ENCODE results near the gene CELF1. TPM values are rescaled to one million over a fixed set of nuclear protein-coding genes. Genes with fewer than 3 reads are reported as not detected.
"Not testable (repeated sequence)": the region's sequence is repeated elsewhere in the genome, so short reads cannot be mapped to it uniquely, and the experiment has no call there.

CELF1 gene
- total RNA-seq, 1 donor from 2014 or later = 113 TPM

GRCh38 chr11:47467357-47467756 lies 85.6 kb downstream of the CELF1 start:
- intact Hi-C loops (cut with DNase I) = no loop called here
- ATAC-seq = peak; percentile 24
- peak; percentile 57 for DNase-seq (ENCODE audit: low spot score)

- ATAC-seq (peak; percentile 68), DNase-seq (ENCODE audit: low spot score) (peak; percentile 67)
- intact Hi-C loops (cut with DNase I) = no loop called here
Measured at GRCh38 chr11:47466701-47467250, 86.2 kb downstream of the CELF1 start.

GRCh38 chr11:47466201-47466600 lies 86.7 kb downstream of the CELF1 start:
- intact Hi-C loops (cut with DNase I) = no loop called here
- no peak for ATAC-seq
- no peak for DNase-seq (ENCODE audit: low spot score)

DNA sequence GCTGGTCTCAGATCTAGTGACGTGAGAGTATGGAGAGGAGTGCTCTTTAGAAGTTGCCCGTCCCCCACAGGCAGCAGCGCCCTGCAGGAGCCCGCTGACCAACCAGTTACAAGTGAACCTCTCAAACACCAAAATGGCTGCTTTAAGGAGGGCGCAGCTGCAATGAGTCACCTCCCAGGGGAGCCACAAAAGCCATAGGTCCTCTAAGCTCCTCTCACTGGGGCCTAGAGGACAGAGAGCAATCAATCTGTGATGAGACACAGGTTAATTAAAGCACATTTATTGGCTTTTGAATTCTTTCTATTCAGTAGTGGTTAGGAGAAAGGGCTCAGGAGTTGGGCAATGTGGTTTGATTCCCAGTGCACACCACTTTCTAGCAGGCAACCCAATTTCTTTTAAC lies 88.4 kb downstream of the CELF1 start:
- ATAC-seq = no peak
- no peak for DNase-seq (ENCODE audit: low spot score)
- intact Hi-C loops (cut with DNase I) = no loop called here

DNA sequence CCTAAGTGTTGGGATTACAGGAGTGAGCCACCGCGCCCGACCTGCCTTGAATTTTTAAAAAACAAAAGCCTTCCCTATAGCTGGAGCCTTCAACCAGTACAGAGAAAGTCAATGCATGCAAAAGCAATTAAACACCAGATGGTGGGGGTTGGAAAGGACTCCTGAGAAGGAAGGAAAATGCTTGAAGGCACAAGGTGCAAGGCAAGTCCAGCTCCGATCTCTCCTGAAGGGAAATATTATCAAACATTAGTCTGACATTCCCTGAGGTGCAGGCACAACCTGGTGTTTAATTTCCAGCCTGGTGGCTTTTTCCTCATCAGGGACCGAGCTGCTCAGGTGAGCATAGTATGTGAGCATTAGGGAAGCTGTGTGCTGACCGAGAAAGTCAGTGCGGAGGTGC lies 91.1 kb downstream of the CELF1 start:
- ATAC-seq (no peak), DNase-seq (ENCODE audit: low spot score) (no peak)

GRCh38 chr11:47460571-47461235 lies 92.2 kb downstream of the CELF1 start:
- ATAC-seq = no peak
- intact Hi-C loops (cut with DNase I) = no loop called here

More for the DNA sequence above, 91.1 kb downstream of the CELF1 start:
- intact Hi-C loops (cut with DNase I) = no loop called here

DNA sequence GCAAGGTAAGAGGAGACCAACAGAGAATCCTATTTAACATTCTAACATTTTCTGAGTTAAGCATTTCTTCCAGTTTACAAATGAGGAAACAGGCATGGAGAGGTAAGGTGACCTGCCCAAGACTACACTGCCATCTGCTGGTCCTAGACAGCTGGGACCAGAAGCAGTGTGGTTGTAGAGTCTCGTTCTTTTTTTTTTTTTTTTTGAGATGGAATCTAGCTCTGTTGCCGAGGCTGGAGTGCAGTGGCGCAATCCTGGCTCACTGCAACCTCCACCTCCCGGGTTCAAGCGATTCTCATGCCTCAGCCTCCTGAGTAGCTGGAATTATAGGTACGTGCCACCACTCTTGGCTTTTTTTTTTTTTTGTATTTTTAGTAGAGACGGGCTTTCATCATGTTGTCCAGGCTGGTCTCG lies 98.7 kb downstream of the CELF1 start:
- intact Hi-C loops (cut with DNase I) = not testable (repeated sequence)
- ATAC-seq = peak; percentile 94
- DNase-seq (ENCODE audit: low spot score) = peak; percentile 79

More at GRCh38 chr11:47460571-47461235, 92.2 kb downstream of the CELF1 start:
- DNase-seq (ENCODE audit: low spot score) = no peak

GRCh38 chr11:47453365-47453764 lies 99.6 kb downstream of the CELF1 start:
- intact Hi-C loops (cut with DNase I) = no loop called here
- DNase-seq (ENCODE audit: low spot score) = no peak
- no peak for ATAC-seq

- no peak for ATAC-seq
- no peak for DNase-seq (ENCODE audit: low spot score)
- intact Hi-C loops (cut with DNase I) = no loop called here
Measured at GRCh38 chr11:47451990-47452389, 100.9 kb downstream of the CELF1 start.

DNA sequence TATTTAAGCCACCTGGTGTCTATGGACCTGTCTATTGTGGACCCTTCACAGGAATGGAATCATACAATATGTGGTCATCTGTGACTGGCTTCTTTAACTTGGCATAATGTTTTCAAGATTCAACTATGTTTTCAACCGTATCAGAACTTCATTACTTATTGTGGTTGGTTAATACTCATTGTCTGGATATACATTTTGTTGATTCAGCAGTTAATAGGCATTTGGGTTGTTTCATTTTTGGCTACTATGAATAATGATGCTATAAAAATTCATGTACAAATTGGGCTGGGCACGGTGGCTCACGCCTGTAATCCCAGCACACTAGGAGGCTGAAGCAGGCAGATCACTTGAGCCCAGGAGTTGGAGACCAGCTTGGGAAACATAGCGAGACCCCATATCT lies 101.5 kb downstream of the CELF1 start:
- ATAC-seq (no peak), DNase-seq (ENCODE audit: low spot score) (no peak)

DNA sequence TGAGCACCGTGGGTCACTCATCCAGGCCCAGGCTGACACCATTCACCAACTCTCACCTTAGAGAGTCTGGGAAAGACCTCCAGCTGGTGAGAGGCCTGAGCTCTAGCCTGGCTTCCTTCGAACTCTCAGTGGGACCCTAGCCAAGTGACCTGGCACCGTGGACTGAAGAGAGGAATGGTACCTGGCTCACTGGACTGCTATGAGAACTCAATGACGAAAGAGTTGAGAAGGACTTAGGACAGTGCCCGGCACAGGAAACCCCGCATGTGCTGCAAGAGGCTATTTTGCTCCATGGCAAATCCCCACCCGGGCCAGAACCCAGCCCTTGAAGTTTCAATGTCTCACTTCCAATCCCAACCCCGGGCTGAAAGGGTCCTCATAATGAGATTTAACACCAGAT lies 103.4 kb downstream of the CELF1 start:
- intact Hi-C loops (cut with DNase I) = no loop called here
- DNase-seq (ENCODE audit: low spot score) (no peak), ATAC-seq (no peak)

More for the DNA sequence above, 101.5 kb downstream of the CELF1 start:
- intact Hi-C loops (cut with DNase I) = no loop called here

- DNase-seq (ENCODE audit: low spot score) = no peak
Measured at GRCh38 chr11:47448566-47449427, 104.1 kb downstream of the CELF1 start, which contains the start of gene RAPSN. Gene RAPSN, minus strand, starts transcription at chr11:47449136. Its CDS starts 172 bp downstream, at chr11:47448964.

DNA sequence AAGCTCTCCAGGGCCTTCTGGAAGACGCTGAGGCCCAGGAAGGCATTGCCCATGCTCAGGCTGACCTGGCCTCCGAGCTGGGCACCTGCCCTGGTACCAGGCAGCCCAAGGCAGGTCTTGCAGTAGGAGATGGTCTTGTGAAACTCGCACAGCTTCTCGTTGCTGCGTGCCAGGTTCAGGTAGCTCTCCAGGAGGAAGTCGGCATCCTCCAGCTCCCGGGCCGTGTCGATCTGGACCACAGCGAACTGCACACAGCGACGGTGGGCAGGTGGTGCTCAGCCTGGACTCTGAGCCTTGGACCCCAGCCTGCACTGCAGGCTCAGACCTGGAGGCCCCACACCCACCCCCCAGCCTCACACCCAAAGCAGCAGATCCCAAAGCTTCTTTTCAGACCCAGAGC lies 105.0 kb downstream of the CELF1 start:
- no peak for ATAC-seq
- DNase-seq (ENCODE audit: low spot score) = no peak
- intact Hi-C loops (cut with DNase I) = no loop called here

More at GRCh38 chr11:47448566-47449427, 104.1 kb downstream of the CELF1 start, which contains the start of gene RAPSN:
- intact Hi-C loops (cut with DNase I) = no loop called here
- peak; percentile 15 for ATAC-seq

GRCh38 chr11:47446833-47447232 lies 106.1 kb downstream of the CELF1 start:
- intact Hi-C loops (cut with DNase I) = no loop called here
- DNase-seq (ENCODE audit: low spot score) = no peak
- no peak for ATAC-seq

DNA sequence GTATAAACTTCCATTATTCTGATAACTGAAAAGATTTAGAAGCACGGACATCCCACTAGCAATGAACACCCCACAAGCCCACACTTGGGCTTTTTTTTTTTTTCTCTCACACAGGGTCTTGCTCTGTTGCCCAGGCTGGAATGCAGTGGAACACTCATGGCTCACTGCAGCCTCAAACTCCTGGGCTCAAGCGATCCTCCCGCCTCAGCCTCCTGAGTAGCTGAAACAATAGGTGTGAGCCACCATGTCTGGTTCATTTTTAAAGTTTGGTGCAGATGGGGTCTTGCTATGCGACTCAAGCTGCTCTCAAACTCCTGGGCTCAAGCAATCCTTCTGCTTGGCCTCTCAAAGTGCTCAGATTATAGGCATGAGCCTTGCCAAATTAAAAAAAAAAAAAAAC lies 107.1 kb downstream of the CELF1 start:
- ATAC-seq (no peak), DNase-seq (ENCODE audit: low spot score) (no peak)
- intact Hi-C loops (cut with DNase I) = no loop called here

- intact Hi-C loops (cut with DNase I) = no loop called here
- ATAC-seq = no peak
Measured at GRCh38 chr11:47443817-47444216, 109.1 kb downstream of the CELF1 start.

GRCh38 chr11:47443028-47443700 lies 109.8 kb downstream of the CELF1 start:
- no peak for ATAC-seq
- intact Hi-C loops (cut with DNase I) = no loop called here
- DNase-seq (ENCODE audit: low spot score) = no peak

More at GRCh38 chr11:47443817-47444216, 109.1 kb downstream of the CELF1 start:
- no peak for DNase-seq (ENCODE audit: low spot score)

DNA sequence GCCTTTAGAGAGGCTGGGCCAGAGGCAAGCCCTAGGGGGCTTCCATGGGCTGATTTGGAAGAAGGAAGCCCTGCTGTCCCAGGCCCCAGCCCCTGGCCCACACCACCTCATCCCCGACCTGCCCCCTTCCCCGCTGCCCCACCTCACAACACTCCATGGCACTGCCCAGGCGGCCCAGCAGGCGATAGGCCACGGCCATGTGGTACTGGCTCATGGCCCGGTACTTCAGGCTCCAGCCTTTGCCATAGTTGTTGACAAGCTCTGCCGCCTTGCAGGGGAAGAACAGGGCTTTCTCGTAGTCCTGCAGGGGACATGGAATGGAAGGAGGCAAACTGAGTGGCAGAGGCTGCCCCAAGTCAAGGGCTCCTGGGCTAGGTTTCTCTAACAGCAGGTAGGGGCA lies 110.4 kb downstream of the CELF1 start:
- DNase-seq (ENCODE audit: low spot score) (no peak), ATAC-seq (peak; percentile 20)
- intact Hi-C loops (cut with DNase I) = no loop called here

- DNase-seq (ENCODE audit: low spot score) (no peak), ATAC-seq (no peak)
- intact Hi-C loops (cut with DNase I) = no loop called here
Measured at GRCh38 chr11:47441421-47441820, 111.5 kb downstream of the CELF1 start.

Measured in sciatic nerve (tissue), 2 donors.